Measurements from ENCODE around the gene CD300E.

DNA sequence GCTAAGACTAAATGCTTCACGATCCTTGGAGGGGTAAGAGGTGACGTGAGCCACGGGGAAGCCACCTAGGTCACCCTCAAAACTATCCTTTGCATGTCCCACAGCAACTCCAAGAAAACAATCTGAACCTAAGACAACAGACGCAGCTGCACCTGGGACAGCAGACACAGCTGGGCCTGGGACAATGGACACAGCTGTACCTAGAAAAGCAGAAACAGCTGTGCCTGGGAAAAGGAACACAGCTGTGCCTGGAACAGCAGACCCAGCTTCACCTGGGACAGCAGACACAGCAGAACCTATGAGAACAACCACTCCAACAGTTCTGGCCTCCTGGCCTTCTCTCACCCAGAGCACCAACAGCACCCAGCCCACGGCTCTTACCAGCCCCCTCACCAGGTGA lies 19.8 kb downstream of the CD300E start:
- TF ChIP-seq, protein P1, sequence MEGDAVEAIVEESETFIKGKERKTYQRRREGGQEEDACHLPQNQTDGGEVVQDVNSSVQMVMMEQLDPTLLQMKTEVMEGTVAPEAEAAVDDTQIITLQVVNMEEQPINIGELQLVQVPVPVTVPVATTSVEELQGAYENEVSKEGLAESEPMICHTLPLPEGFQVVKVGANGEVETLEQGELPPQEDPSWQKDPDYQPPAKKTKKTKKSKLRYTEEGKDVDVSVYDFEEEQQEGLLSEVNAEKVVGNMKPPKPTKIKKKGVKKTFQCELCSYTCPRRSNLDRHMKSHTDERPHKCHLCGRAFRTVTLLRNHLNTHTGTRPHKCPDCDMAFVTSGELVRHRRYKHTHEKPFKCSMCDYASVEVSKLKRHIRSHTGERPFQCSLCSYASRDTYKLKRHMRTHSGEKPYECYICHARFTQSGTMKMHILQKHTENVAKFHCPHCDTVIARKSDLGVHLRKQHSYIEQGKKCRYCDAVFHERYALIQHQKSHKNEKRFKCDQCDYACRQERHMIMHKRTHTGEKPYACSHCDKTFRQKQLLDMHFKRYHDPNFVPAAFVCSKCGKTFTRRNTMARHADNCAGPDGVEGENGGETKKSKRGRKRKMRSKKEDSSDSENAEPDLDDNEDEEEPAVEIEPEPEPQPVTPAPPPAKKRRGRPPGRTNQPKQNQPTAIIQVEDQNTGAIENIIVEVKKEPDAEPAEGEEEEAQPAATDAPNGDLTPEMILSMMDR (IDR thresholded peaks at IDR 0.05; ENCODE audit: low read depth, low read length), result no peak
- TF ChIP-seq EZH2phosphoT487 (IDR thresholded peaks at IDR 0.05; ENCODE audit: low read depth), result no peak

All from OCI-LY3 (cell line).